ENCODE results near the gene TRIM62.

The TRIM62 gene

GRCh38 chr1:33163621-33164519, 18.0 kb downstream of the TRIM62 start:
- DNase-seq (no peak), ATAC-seq (ENCODE audit: insufficient read depth, low read depth) (no peak)
- peaks cover 7% of the 10 kb centered on the region; the same call in 1 of the 2 replicates for H4K20me1 ChIP-seq (ENCODE audit: insufficient read depth, low read length)
- no peak overlapping the region for H3K4me3 ChIP-seq (ENCODE audit: low read depth in 1 of 2, low read length in 2 of 2)
- H3K4me2 ChIP-seq (ENCODE audit: insufficient read depth, low read length): no peak overlapping the region
- H3K36me3 ChIP-seq (ENCODE audit: insufficient read depth, low read length): peaks cover 23% of the 10 kb centered on the region
- no peak overlapping the region for H3K9ac ChIP-seq (ENCODE audit: low read depth, low read length)
- H3K27me3 ChIP-seq (ENCODE audit: insufficient read depth, low read length, poor library complexity): no peaks in the 10 kb centered on the region
- no peaks in the 10 kb centered on the region for H3K4me1 ChIP-seq (ENCODE audit: insufficient read depth, low read length)
- no peak overlapping the region for H3K27ac ChIP-seq (ENCODE audit: low read length)
- TF ChIP-seq CTCF (IDR thresholded peaks at IDR 0.05; ENCODE audit: borderline replicate concordance, extremely low read depth, low read length, poor library complexity, severe bottlenecking) (no peak), EZH2 (IDR thresholded peaks at IDR 0.05; ENCODE audit: borderline replicate concordance, low read depth, low read length, severe bottlenecking) (no peak)
- H3K9me3 ChIP-seq (ENCODE audit: insufficient read depth, low read length, severe bottlenecking): no peaks in the 10 kb centered on the region
- no peaks in the 10 kb centered on the region for H3K79me2 ChIP-seq (ENCODE audit: insufficient read depth, low read length)
- H2AFZ ChIP-seq (ENCODE audit: low read depth, low read length): no peak overlapping the region

GRCh38 chr1:33162141-33162540, 19.7 kb downstream of the TRIM62 start:
- peaks cover 28% of the 10 kb centered on the region for H3K36me3 ChIP-seq (ENCODE audit: insufficient read depth, low read length)
- TF ChIP-seq CTCF (IDR thresholded peaks at IDR 0.05; ENCODE audit: borderline replicate concordance, extremely low read depth, low read length, poor library complexity, severe bottlenecking) (no peak), EZH2 (IDR thresholded peaks at IDR 0.05; ENCODE audit: borderline replicate concordance, low read depth, low read length, severe bottlenecking) (no peak)
- H3K27ac ChIP-seq (ENCODE audit: low read length): no peak overlapping the region
- H3K4me1 ChIP-seq (ENCODE audit: insufficient read depth, low read length): no peaks in the 10 kb centered on the region
- H3K4me3 ChIP-seq (ENCODE audit: low read depth in 1 of 2, low read length in 2 of 2): no peak overlapping the region
- no peaks in the 10 kb centered on the region for H3K79me2 ChIP-seq (ENCODE audit: insufficient read depth, low read length)
- H3K9me3 ChIP-seq (ENCODE audit: insufficient read depth, low read length, severe bottlenecking): no peaks in the 10 kb centered on the region
- no peak overlapping the region for H2AFZ ChIP-seq (ENCODE audit: low read depth, low read length)
- peaks cover 5% of the 10 kb centered on the region for H4K20me1 ChIP-seq (ENCODE audit: insufficient read depth, low read length)
- H3K27me3 ChIP-seq (ENCODE audit: insufficient read depth, low read length, poor library complexity): no peaks in the 10 kb centered on the region
- DNase-seq (no peak), ATAC-seq (ENCODE audit: insufficient read depth, low read depth) (no peak)
- H3K9ac ChIP-seq (ENCODE audit: low read depth, low read length): no peak overlapping the region
- no peak overlapping the region for H3K4me2 ChIP-seq (ENCODE audit: insufficient read depth, low read length)

GRCh38 chr1:33161061-33161681, 20.7 kb downstream of the TRIM62 start:
- no peak overlapping the region for H3K4me2 ChIP-seq (ENCODE audit: insufficient read depth, low read length)
- no peaks in the 10 kb centered on the region for H3K4me1 ChIP-seq (ENCODE audit: insufficient read depth, low read length)
- no peak overlapping the region for H3K27ac ChIP-seq (ENCODE audit: low read length)
- H3K9ac ChIP-seq (ENCODE audit: low read depth, low read length): no peak overlapping the region
- H3K27me3 ChIP-seq (ENCODE audit: insufficient read depth, low read length, poor library complexity): no peaks in the 10 kb centered on the region
- H2AFZ ChIP-seq (ENCODE audit: low read depth, low read length): no peak overlapping the region
- no peak overlapping the region for H3K4me3 ChIP-seq (ENCODE audit: low read depth in 1 of 2, low read length in 2 of 2)
- DNase-seq: no peak
- TF ChIP-seq CTCF (IDR thresholded peaks at IDR 0.05; ENCODE audit: borderline replicate concordance, extremely low read depth, low read length, poor library complexity, severe bottlenecking): no peak
- H3K9me3 ChIP-seq (ENCODE audit: insufficient read depth, low read length, severe bottlenecking): no peaks in the 10 kb centered on the region
- H3K79me2 ChIP-seq (ENCODE audit: insufficient read depth, low read length): no peaks in the 10 kb centered on the region
- no peak for ATAC-seq (ENCODE audit: insufficient read depth, low read depth)
- peaks cover 8% of the 10 kb centered on the region for H4K20me1 ChIP-seq (ENCODE audit: insufficient read depth, low read length)
- H3K36me3 ChIP-seq (ENCODE audit: insufficient read depth, low read length): peaks cover 31% of the 10 kb centered on the region

All from DND-41 (cell line).